T-cell (primary cell): ENCODE results near the gene GPD2. TPM values are rescaled to one million over a fixed set of nuclear protein-coding genes. Genes with fewer than 3 reads are reported as not detected.

Experiments
- ATAC-seq, 4 experiments: fragments of 200-7000 bp in 3 of 4; fragments of 150-1000 bp in 1 of 4; cut with Tn5 transposase; replicated peaks in 1 of 4; 1 replicate in 3 of 4; 2 replicates in 1 of 4; pipeline ENCODE4 v1.10.0; 2021; ENCODE audit warnings: moderate library complexity in 3 of 4, mild to moderate bottlenecking in 2 of 4, moderate number of reproducible peaks in 1 of 4
- CTCF ChIA-PET, 2 donors: fragments of 300-600 bp; sonication (Branson Sonifier 250); formaldehyde crosslinking; loops; one replicate each; lab custom pipeline; 2022; ENCODE audit warnings: antibody characterized with exemption in 2 of 2; lab: Charles Lee
- POLR2A ChIA-PET, 2 donors: fragments of 300-600 bp; sonication (Branson Sonifier 250); formaldehyde crosslinking; loops; one replicate each; lab custom pipeline; 2022; ENCODE audit warnings: antibody characterized with exemption in 2 of 2; lab: Charles Lee
- DNase-seq, 35 experiments: peaks; one replicate each; pipeline versions ENCODE4 v3.0.0 to v3.0.0-alpha.2; 2013 to 2023
- H3K27ac ChIP-seq: one replicate; pipeline ENCODE4 v1.5.1; 2013; ENCODE audit warnings: low read length
- H3K27me3 ChIP-seq, 2 experiments: replicated peaks in 1 of 2; 1 replicate in 1 of 2; 2 replicates in 1 of 2; pipeline versions ENCODE4 v1.6.1 to v1.7.0; 2013; ENCODE audit warnings: low read length in 1 of 2, mixed read lengths in 1 of 2; ENCODE audit not compliant: control insufficient read depth in 2 of 2, insufficient read depth in 2 of 2; ENCODE audit errors: extremely low read depth in 1 of 2
- H3K36me3 ChIP-seq, 2 donors: 1 replicate in 1 of 2; 2 replicates in 1 of 2; pipeline versions ENCODE4 v1.6.1 to v1.7.0; 2013; ENCODE audit warnings: low read length in 1 of 2; ENCODE audit not compliant: control insufficient read depth in 2 of 2, insufficient read depth in 1 of 2; ENCODE audit errors: extremely low read depth in 1 of 2
- H3K4me1 ChIP-seq, 2 experiments: 1 replicate in 1 of 2; 2 replicates in 1 of 2; pipeline versions ENCODE4 v1.6.1 to v1.7.0; 2013; ENCODE audit warnings: low read length in 2 of 2, mixed read lengths in 1 of 2; ENCODE audit not compliant: insufficient read depth in 2 of 2, control insufficient read depth in 1 of 2; ENCODE audit errors: extremely low read depth in 1 of 2
- H3K4me3 ChIP-seq, 2 donors: 1 replicate in 1 of 2; 2 replicates in 1 of 2; pipeline versions ENCODE4 v1.5.1 to v1.7.0; 2013; ENCODE audit warnings: mild to moderate bottlenecking in 2 of 2, low read length in 1 of 2, moderate library complexity in 1 of 2; ENCODE audit not compliant: control insufficient read depth in 1 of 2; ENCODE audit errors: extremely low read depth in 1 of 2
- H3K9me3 ChIP-seq: 2 replicates; pipeline ENCODE4 v1.7.0; 2013
- H3K27ac Mint-ChIP-seq, 2 donors: one replicate each; pipeline ENCODE4 v1.8.0; 2020 to 2021; ENCODE audit warnings: mild to moderate bottlenecking in 2 of 2, mixed read lengths in 2 of 2
- H3K27me3 Mint-ChIP-seq, 2 donors: one replicate each; pipeline ENCODE4 v1.8.0; 2021 to 2022; ENCODE audit warnings: mixed read lengths in 2 of 2
- H3K36me3 Mint-ChIP-seq: one replicate; pipeline ENCODE4 v1.8.0; 2021; ENCODE audit warnings: mixed read lengths
- H3K4me1 Mint-ChIP-seq, 3 donors: one replicate each; pipeline ENCODE4 v1.8.0; 2020 to 2022; ENCODE audit warnings: mixed read lengths in 3 of 3, mild to moderate bottlenecking in 1 of 3
- H3K4me3 Mint-ChIP-seq, 3 donors: one replicate each; pipeline ENCODE4 v1.8.0; 2020 to 2022; ENCODE audit warnings: mild to moderate bottlenecking in 3 of 3, mixed read lengths in 3 of 3, moderate library complexity in 3 of 3
- H3K9me3 Mint-ChIP-seq, 3 donors: one replicate each; pipeline ENCODE4 v1.8.0; 2020 to 2022; ENCODE audit warnings: mixed read lengths in 3 of 3
- WGBS: methylation state at CpG from one replicate; pipeline ENCODE4 v1.1.5; 2013; ENCODE audit warnings: missing lambda C conversion rate; ENCODE audit not compliant: insufficient coverage; 5-methylcytosine and 5-hydroxymethylcytosine counted together
- total RNA-seq, 35 experiments: library from RNA in 6 of 35; stranded (reverse) in 6 of 35; fragments of 120-200 nt in 1 of 35; gene quantifications; one replicate each; pipeline versions ENCODE4 v1.2.1 to v1.2.4 and lab custom pipeline; 2013 to 2026

The GPD2 gene
- total RNA-seq, 5 donors from 2014 or later (not counting 1 experiment from before 2014, with no cell fraction given): 9.2 to 12.8 (median 10.5) TPM

DNA sequence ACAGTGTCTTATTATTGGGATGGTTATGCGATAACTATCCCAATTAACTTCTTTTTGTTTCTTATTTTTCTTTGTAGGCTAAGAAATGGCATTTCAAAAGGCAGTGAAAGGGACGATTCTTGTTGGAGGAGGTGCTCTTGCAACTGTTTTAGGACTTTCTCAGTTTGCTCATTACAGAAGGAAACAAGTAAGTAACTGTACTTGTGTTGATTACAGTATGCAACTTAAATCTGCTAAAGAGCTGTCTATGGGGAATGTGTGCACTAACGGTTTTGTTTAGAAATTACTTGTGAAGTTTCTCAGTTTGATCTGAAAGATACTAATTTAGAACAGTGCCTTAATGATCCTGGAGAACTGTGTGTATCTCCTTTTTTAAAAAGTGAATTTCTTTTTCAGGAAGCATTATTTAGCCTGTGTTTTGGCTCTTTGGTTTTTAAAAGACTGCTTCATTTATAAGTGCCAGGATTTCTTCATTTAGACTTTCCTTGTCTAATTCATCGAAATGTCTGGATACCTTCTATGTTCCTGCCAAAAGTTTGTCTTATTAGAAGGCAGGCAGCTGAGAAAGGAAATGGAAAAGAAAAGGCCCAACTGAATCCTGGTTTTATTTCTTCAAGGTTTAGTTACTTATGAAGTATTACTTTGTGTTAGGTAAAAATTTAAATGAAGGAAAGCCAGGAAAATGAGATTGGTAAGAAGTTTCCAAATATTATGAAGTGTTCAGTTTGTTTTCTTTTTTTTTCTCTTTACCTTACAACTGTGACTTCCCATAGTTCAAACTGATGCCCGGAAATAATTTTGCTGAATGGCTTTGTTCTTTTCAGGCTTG lies 40.1 kb downstream of the GPD2 start:
- Histone ChIP-seq H3K4me1 (peaks cover 4 to 7% of the 10 kb centered on the region in 2 experiments), H3K36me3 (no peaks in the 10 kb centered on the region), H3K9me3 (no peaks in the 10 kb centered on the region), H3K4me3 (no peak overlapping the region), H3K27ac (no peak overlapping the region), H3K27me3 (no peaks in the 10 kb centered on the region)
- no peaks in the 10 kb centered on the region for H3K9me3 Mint-ChIP-seq
- ATAC-seq: no peak
- no peaks in the 10 kb centered on the region for H3K27me3 Mint-ChIP-seq
- no peak overlapping the region for H3K4me3 Mint-ChIP-seq
- H3K27ac Mint-ChIP-seq: peak overlapping the region; percentile 41 to 67
- DNase-seq: no peak
- POLR2A ChIA-PET: no interaction called here
- peaks cover 5 to 49% (median 47%) of the 10 kb centered on the region in 3 donors for H3K4me1 Mint-ChIP-seq
- peaks cover 17% of the 10 kb centered on the region for H3K36me3 Mint-ChIP-seq
- 46% methylated on average over 1 of the region's 5 CpGs for WGBS
- CTCF ChIA-PET: no interaction called here

GRCh38 chr2:156476850-156477206 lies 40.6 kb downstream of the GPD2 start:
- Histone ChIP-seq H3K4me1 (peaks cover 4 to 7% of the 10 kb centered on the region in 2 experiments), H3K27ac (no peak overlapping the region), H3K36me3 (no peaks in the 10 kb centered on the region), H3K9me3 (no peaks in the 10 kb centered on the region), H3K27me3 (no peaks in the 10 kb centered on the region), H3K4me3 (no peak overlapping the region)
- ChIA-PET CTCF (no interaction called here), POLR2A (no interaction called here)
- Mint-ChIP-seq H3K27ac (peak overlapping the region; percentile 41 to 67), H3K4me3 (no peak overlapping the region), H3K4me1 (peaks cover 0 to 45% (median 42%) of the 10 kb centered on the region in 3 donors), H3K36me3 (peaks cover 17% of the 10 kb centered on the region), H3K27me3 (no peaks in the 10 kb centered on the region), H3K9me3 (no peaks in the 10 kb centered on the region)
- ATAC-seq: no peak
- no peak for DNase-seq
- no CpG with 5 or more reads among the region's 2 CpGs for whole genome bisulfite sequencing

DNA sequence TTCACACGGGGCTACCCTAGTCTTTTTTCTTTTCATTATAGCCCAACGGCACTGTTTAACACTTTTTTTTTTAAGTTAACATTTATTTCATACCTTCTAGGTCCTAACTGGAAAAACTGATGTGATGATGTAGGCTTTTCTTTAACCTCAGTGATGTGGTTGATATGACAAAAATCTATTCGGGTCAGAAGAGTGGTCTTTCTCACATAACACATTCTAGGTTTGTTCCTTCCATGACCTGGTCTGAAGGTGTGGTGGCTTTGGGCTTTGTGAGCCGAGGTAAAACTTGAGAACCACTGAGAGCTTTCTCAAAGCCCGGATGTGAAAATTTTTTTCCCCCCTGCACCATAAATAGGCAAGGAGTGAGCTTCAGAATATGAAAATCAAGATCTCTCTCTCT lies 44.2 kb downstream of the GPD2 start:
- peak in 1 of 35 experiments; percentile 33 for DNase-seq
- H3K4me3 Mint-ChIP-seq: no peak overlapping the region
- no CpG with 5 or more reads among the region's 5 CpGs for WGBS
- ChIA-PET CTCF (interaction anchor here in 1 of 2 donors (0.6 kb wide), 1 partner anchor 826 kb away, joined by 3 read pairs; no protein-coding TSS in a partner anchor), POLR2A (interaction anchor here in 1 of 2 donors (0.6 to 0.9 kb wide), 2 partner anchors 43 to 139 kb away, joined by 3 to 12 read pairs; no protein-coding TSS in a partner anchor)
- H3K4me3 ChIP-seq: no peak overlapping the region
- no peak overlapping the region for H3K27ac Mint-ChIP-seq
- peaks cover 40% of the 10 kb centered on the region for H3K36me3 Mint-ChIP-seq
- no peak overlapping the region for H3K27ac ChIP-seq
- H3K27me3 ChIP-seq: no peaks in the 10 kb centered on the region
- peak in 1 of 4 experiments; percentile 47 for ATAC-seq
- H3K36me3 ChIP-seq: no peaks in the 10 kb centered on the region
- H3K4me1 Mint-ChIP-seq: peaks cover 7 to 45% (median 38%) of the 10 kb centered on the region in 3 donors
- no peaks in the 10 kb centered on the region for H3K9me3 ChIP-seq
- peaks cover 0 to 3% of the 10 kb centered on the region in 2 experiments for H3K4me1 ChIP-seq
- no peaks in the 10 kb centered on the region for H3K27me3 Mint-ChIP-seq
- no peaks in the 10 kb centered on the region for H3K9me3 Mint-ChIP-seq

- peaks cover 7 to 39% (median 29%) of the 10 kb centered on the region in 3 donors for H3K4me1 Mint-ChIP-seq
- H3K27me3 Mint-ChIP-seq: no peaks in the 10 kb centered on the region
- no peak overlapping the region for H3K27ac Mint-ChIP-seq
- no peak overlapping the region for H3K4me3 ChIP-seq
- H3K9me3 ChIP-seq: no peaks in the 10 kb centered on the region
- H3K36me3 ChIP-seq: no peaks in the 10 kb centered on the region
- POLR2A ChIA-PET: interaction anchor here in 1 of 2 donors (0.7 kb wide), 1 partner anchor 87 kb away, joined by 4 read pairs; no protein-coding TSS in a partner anchor
- CTCF ChIA-PET: no interaction called here
- H3K36me3 Mint-ChIP-seq: peaks cover 42% of the 10 kb centered on the region
- H3K4me3 Mint-ChIP-seq: no peak overlapping the region
- no peak for ATAC-seq
- H3K27ac ChIP-seq: no peak overlapping the region
- no peaks in the 10 kb centered on the region for H3K27me3 ChIP-seq
- no peak for DNase-seq
- H3K9me3 Mint-ChIP-seq: no peaks in the 10 kb centered on the region
- peaks cover 0 to 3% of the 10 kb centered on the region in 2 experiments for H3K4me1 ChIP-seq
Observed at GRCh38 chr2:156481312-156481711, 45.1 kb downstream of the GPD2 start.

DNA sequence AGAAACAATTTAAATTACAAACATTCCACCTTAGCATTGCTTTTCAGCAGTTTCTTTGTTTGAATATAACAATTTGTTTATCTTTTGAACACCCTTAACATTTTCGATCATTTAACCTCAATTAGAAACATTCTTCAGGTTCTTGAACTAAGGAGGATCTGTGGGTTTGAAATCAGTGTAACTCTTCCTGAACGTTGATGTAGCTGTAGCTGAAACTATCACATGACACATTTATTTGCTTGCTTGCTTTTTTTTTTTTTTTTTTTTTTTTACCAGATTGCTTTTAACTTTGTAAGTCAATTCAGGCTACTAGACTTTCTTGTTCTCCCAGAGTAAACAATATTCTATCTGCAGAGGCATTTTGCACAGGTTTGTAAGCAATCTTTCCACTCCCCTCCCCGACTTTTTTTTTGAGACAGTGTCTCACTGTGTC lies 47.6 kb downstream of the GPD2 start:
- H3K27ac ChIP-seq: no peak overlapping the region
- Mint-ChIP-seq H3K4me1 (peaks cover 7 to 36% (median 26%) of the 10 kb centered on the region in 3 donors), H3K36me3 (peaks cover 31% of the 10 kb centered on the region), H3K27me3 (no peaks in the 10 kb centered on the region), H3K9me3 (no peaks in the 10 kb centered on the region), H3K27ac (no peak overlapping the region), H3K4me3 (no peak overlapping the region)
- no peak for DNase-seq
- H3K4me1 ChIP-seq: no peaks in the 10 kb centered on the region
- ATAC-seq: no peak
- POLR2A ChIA-PET: interaction anchor here in 1 of 2 donors (0.6 kb wide), 3 partner anchors 9 to 1199 kb away, joined by 9 to 13 read pairs (median 13); no protein-coding TSS in a partner anchor
- no peaks in the 10 kb centered on the region for H3K9me3 ChIP-seq
- whole genome bisulfite sequencing: no CpG with 5 or more reads among the region's 3 CpGs
- no peaks in the 10 kb centered on the region for H3K27me3 ChIP-seq
- no peaks in the 10 kb centered on the region for H3K36me3 ChIP-seq
- CTCF ChIA-PET: no interaction called here
- H3K4me3 ChIP-seq: no peak overlapping the region

DNA sequence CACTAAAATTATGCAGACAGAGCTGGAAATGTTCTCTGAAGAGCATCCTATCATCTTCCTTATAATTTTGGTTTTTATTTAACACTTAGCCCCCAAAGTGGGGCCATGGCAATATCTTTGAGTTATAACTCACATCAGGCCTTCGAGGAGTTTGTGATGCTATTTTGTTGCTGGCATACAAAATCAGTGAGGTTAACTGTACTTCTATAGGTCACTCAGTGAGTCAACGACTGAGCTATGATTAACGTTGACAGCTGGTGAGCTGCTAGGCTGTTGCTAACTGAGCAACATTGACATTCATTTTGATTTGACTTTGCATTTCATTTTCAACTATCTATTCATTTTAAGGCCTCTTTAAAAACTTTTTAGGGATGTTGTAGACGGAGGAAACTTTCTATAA lies 50.0 kb downstream of the GPD2 start:
- DNase-seq (no peak), ATAC-seq (no peak)
- H3K4me1 Mint-ChIP-seq: peaks cover 21 to 39% (median 29%) of the 10 kb centered on the region in 3 donors
- H3K27me3 Mint-ChIP-seq: no peaks in the 10 kb centered on the region
- Histone ChIP-seq H3K36me3 (no peaks in the 10 kb centered on the region), H3K4me3 (no peak overlapping the region), H3K9me3 (no peaks in the 10 kb centered on the region), H3K4me1 (peaks cover 0 to 2% of the 10 kb centered on the region in 2 experiments), H3K27ac (no peak overlapping the region), H3K27me3 (no peaks in the 10 kb centered on the region)
- POLR2A ChIA-PET: interaction anchor here in 1 of 2 donors (0.6 kb wide), 1 partner anchor 942 kb away, joined by 3 read pairs; no protein-coding TSS in a partner anchor
- no peak overlapping the region for H3K4me3 Mint-ChIP-seq
- no peak overlapping the region for H3K27ac Mint-ChIP-seq
- CTCF ChIA-PET: interaction anchor here in 1 of 2 donors (0.6 kb wide), 2 partner anchors 151 to 261 kb away, joined by 3 to 6 read pairs; no protein-coding TSS in a partner anchor
- WGBS: 76% methylated on average over 3 of the region's 4 CpGs
- H3K36me3 Mint-ChIP-seq: peaks cover 25% of the 10 kb centered on the region
- no peaks in the 10 kb centered on the region for H3K9me3 Mint-ChIP-seq
